GM12892 (cell line): ENCODE data around the gene ARHGAP10.
A peak's percentile ranks its signal among the peaks of the same experiment; 100 is the strongest.

Source experiments
- DNase-seq: peaks from one replicate; pipeline ENCODE4 v3.0.0; 2011; ENCODE audit not compliant: insufficient read length
- FAIRE-seq: peaks from 2 replicates; lab custom pipeline; 2011; peaks lifted over from hg19 to GRCh38; lab: Jason Lieb, UNC
- POLR2A ChIP-seq: IDR thresholded peaks from 2 replicates; pipeline ENCODE4 v1.6.1; 2011; ENCODE audit warnings: low read depth, low read length, control low read depth
- POLR2AphosphoS5 ChIP-seq: IDR thresholded peaks from 2 replicates; pipeline ENCODE4 v1.6.1; 2011; ENCODE audit warnings: low read depth, low read length, control low read depth
- TAF1 ChIP-seq: IDR thresholded peaks from 2 replicates; pipeline ENCODE4 v1.6.1; 2011; ENCODE audit warnings: low read depth, mild to moderate bottlenecking, control low read depth, low read length, borderline replicate concordance

ARHGAP10 gene

DNA sequence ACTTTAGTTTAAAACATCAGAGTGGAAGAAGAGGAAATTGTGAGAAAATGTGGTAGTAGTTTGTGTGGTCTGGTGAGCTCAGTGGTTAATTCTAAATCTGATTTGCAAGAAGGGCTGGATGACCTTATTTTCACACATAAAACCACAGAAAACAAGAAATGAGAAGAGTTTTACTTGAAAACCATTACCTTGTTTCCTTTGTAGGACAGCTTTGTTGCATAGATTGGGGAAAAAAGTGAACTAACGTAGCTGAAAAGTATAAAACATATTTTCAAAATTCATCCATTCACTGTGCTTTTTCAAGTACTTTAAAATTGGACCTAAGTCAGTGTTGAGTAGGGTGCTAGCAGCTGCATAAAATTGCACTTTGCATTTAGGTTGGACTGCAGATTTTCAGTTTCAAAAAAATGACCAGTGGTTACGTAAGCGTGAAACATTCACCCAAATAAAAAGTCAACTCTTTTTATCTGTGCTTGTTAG lies 211.3 kb downstream of the ARHGAP10 start:
- DNase-seq, result no peak
- peak; percentile 83 for FAIRE-seq
- no peak for TF ChIP-seq POLR2AphosphoS5
- no peak for TF ChIP-seq POLR2A
- no peak for TF ChIP-seq TAF1

DNA sequence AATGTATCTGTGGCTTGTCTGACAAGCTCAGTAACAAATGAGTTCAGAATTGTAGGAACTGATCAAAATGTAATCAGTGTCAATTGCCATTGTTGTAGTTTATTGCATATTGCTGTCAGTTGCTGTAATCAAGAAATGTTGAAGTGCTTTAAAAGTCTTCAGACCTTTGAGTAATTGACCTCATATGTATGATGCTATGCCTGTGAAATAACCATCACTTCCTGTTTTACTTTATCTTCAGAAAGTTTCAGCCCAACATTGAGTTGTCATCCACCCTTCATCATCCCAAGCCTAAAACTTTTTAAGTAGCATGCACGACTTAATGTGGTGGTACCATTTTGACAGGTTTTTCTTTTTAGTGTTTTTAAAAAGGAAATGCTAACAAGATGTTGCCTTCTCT lies 212.4 kb downstream of the ARHGAP10 start:
- DNase-seq (no peak), FAIRE-seq (peak; percentile 36)
- TF ChIP-seq TAF1 (no peak), POLR2A (no peak), POLR2AphosphoS5 (no peak)

DNA sequence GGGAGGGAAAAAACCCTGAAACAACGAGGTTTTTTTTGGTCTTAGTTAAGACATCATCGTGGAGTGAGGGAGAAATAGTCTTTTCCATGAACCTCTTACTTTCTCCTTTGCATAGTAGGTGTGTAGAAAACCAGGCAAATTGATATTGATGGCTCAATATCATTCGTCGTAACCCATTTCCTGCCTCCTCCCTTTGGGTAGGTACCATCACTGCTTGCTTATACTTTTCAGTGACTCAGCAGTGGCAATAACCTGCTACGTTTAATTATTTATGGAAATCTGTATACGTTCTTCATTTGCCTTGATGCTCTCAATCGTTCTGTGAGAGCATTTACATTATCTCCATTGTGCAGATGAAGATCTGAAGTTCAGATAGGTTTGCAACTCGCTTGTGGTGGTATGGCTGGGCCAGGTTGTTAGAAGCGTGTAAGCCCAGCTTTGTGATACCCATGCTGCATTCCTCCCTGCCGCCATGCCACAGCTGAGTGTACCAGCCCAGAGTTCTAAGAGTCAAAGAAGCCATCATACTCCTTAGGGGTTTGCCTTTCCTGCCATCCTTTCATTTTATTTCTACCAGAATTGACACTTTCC lies 212.9 kb downstream of the ARHGAP10 start:
- DNase-seq (no peak), FAIRE-seq (peak; percentile 69)
- no peak for TF ChIP-seq POLR2A
- TF ChIP-seq TAF1, result no peak
- no peak for TF ChIP-seq POLR2AphosphoS5

DNA sequence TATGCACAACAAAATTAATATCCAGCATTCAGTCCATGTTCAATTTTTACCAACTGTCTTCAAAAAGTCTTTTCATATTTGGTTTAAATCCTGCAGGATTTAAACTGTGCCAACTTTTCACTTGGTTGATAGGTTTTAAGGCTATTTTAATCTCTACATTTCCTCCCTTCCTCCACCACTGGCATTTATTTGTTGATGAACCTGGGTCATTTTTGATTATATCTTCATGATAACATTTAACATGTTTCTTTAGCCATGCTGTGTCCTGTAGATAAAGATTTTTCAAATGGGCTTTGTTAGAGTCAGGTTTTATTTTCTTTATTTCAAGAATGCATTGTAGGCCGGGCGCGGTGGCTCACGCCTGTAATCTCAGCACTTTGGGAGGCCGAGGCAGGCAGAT lies 216.4 kb downstream of the ARHGAP10 start:
- DNase-seq, result no peak
- no peak for FAIRE-seq
- TF ChIP-seq POLR2AphosphoS5 (no peak), POLR2A (no peak), TAF1 (no peak)

DNA sequence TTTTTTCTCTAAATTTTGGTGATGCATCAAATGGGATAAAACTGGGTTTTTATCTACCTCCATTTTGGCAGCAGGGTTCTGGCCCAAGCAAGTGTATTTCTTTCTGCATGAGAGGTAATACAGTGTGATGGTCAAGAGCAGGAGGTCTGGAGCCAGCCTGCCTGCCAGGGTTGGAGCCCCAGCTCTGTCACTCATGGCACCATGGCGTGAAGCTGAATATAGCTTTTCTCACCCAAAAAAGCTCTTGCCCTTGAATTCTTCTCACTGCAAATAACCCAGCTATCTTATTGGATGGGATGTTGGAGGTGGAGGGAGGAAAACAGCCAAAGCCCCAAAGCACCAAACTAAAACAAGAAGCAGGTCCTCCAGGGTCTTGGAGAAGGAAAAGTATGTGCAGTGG lies 218.4 kb downstream of the ARHGAP10 start:
- DNase-seq (no peak), FAIRE-seq (no peak)
- TF ChIP-seq POLR2AphosphoS5 (no peak), TAF1 (no peak), POLR2A (no peak)

DNA sequence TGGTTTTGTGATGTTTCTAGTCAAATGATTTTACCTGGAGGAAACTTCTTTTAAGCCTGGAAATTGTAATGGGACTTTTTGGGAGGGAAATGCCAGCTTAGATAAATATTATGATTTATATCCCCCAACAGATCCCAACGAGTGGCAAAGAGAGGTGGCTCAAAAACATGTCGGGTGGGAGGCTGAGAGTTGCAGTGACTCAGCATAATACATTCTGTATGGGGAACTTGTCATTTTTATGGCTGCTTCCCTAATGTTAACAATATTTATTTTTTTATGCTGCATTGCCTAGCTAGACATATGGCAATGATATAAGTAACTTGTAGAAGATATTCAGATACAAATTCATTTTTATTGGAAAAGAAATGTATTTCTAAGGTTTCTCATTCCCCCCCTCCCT lies 219.0 kb downstream of the ARHGAP10 start:
- TF ChIP-seq TAF1, result no peak
- TF ChIP-seq POLR2A, result no peak
- TF ChIP-seq POLR2AphosphoS5, result no peak
- DNase-seq (no peak), FAIRE-seq (no peak)

DNA sequence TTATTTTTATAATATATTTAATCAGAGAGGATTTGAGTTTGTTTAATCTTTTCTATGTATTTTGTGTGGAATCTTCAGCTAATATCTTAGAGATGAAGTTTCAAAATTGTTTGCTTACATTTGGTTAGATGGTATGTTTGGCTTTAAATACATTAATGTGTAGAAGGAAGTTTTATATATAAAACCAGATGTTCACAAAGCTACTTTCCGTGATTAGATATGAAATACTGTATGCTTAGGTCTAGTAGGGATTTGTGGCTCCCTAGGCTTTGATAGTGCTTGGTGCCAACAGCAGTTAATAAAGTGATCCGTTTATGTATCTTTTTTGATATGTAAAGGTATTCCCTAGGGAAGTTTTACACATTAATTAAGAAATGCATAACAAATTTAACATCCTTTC lies 223.0 kb downstream of the ARHGAP10 start:
- DNase-seq (no peak), FAIRE-seq (no peak)
- TF ChIP-seq POLR2AphosphoS5 (no peak), TAF1 (no peak)

DNA sequence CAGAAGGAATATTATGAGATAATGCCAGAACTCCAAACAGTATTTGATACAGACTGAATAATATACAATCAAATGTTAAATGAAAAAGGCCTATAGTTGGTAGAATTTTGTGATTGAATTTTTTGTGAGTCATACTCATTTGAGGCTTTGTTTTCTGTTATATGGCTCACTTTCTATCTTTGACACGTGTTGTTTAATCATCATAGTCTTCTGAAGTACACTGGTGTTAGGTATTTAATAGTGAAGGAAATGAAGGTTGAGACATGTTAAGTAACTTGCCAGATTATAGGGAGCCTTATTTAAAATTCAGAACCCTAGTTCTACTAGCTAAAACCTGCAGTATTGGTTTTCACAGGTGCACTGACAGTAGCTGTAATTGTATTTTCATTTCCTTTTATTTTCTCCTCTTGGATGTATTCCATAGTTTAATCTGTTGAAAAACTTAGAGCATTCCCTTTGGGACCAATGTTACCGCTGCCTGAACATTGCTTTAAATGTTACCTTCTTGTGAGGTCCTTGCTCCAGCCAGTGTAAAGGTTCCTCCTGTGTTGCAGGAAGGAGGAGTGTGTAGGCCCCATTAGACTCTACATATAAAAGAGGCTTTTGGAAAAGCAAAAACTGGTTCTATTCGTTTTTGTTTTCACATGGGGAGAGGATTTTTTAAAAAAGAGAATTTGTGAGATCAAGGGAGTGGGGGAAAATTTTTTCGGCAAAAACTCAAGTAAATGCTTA lies 224.1 kb downstream of the ARHGAP10 start:
- TF ChIP-seq POLR2A (no peak), TAF1 (no peak), POLR2AphosphoS5 (no peak)
- FAIRE-seq, result no peak
- DNase-seq, result no peak

DNA sequence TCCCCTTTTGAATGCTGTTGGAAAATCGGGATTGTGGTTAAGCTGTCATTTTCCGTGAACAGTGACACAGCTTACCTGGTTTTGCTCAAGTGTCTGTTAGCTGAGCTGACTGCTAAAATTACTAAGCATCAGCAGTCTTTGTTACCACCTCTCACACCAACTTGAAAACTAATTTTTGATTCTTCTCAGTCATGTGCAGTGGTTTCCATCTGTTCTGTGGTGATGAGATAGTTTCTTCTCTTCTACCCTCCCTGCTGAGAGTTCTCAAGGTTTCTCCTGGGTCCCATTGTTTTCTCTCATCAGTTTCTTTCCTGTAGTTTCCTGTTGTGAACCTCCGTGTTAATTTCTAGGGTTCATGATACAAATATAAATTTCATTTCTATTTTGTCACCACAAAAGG lies 225.6 kb downstream of the ARHGAP10 start:
- DNase-seq (no peak), FAIRE-seq (no peak)
- TF ChIP-seq POLR2A (no peak), POLR2AphosphoS5 (no peak), TAF1 (no peak)

DNA sequence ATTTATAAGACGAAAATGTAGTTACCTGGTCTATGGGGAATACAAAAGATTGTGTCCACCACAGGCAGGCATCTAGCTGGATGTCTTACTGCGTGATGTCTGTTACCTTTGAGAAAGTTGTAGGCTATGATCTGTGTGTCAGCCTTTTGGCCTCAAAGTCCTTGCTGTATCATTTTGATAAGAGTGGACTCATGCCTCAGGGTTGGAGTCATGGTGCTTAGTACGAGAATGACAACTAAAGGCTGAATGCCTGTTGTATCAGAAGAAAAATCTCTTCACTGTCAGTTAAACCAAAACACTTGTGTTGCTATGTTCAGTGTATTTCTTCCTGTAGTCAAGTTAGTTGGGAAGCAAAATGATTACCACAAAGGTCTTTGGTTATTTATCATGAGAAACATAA lies 226.2 kb downstream of the ARHGAP10 start:
- TF ChIP-seq TAF1 (no peak), POLR2A (no peak), POLR2AphosphoS5 (no peak)
- FAIRE-seq, result no peak
- DNase-seq, result no peak

DNA sequence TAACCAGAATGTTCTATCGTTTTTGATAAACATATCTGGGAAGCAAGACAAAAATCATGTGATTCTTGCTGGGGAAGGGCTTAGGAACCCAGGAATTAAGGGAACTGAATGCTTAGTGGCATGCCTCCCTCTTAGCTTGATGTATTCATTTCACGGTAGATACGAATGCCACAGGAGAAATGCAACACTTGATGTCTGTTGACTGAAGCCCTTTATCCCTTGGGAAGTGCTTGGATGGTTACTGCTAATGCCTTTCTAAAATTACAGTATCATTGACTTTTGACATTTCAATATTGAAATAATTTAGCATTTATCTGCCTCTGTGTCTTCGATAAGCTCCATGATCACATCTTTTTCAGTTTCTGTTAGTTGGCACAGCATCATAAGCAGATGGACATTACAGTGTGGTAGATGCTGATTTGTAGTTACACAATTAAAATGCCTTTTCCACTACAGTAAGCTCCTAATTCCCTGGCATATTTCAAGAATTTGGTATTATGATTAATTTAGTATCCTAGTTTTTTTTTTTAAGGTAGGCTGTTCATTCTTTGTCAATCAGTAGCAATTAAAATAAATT lies 226.7 kb downstream of the ARHGAP10 start:
- TF ChIP-seq TAF1 (no peak), POLR2A (no peak), POLR2AphosphoS5 (no peak)
- FAIRE-seq (no peak), DNase-seq (no peak)

DNA sequence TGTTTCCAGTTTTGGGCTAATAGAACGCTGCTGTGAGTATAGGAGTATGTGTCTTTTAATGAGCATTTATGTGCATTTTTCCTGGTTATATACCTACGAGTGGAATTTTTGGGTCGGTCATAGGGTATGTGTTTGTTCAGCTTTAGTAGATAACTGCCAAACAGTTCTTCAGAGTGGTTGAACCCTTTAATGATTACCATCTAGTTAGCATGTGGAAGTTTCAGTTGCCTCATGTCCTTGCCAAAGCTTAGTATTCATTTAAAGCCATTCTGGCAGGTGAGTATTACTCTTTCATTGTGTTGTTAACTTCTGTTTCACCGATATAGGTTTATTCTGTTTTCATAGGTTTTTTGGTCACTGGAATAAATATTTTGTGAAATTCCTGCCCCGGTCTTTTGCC lies 229.1 kb downstream of the ARHGAP10 start:
- DNase-seq, result no peak
- TF ChIP-seq POLR2A (no peak), TAF1 (no peak), POLR2AphosphoS5 (no peak)
- no peak for FAIRE-seq
